ENCODE results near the gene CC2D2B.

DNA sequence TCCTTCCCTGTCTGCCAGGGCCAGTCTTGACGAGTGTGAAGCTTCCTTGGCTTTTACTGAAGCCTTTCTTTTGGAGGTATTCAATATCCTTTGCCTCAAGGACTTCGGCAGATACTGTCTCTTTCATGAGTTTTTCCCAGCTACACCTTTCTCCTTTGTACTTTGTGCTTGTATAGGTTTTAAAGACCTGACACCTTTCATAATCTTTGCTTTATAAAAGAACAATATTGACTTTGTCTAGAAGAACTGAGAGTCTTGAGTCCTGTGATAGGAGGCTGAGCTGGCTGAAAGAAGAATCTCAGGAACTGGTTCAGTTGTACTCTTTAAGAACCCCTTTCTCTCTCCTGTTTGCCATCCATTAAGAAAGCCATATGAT, 41.3 kb upstream of the CC2D2B start:
- TF ChIP-seq, protein P1, sequence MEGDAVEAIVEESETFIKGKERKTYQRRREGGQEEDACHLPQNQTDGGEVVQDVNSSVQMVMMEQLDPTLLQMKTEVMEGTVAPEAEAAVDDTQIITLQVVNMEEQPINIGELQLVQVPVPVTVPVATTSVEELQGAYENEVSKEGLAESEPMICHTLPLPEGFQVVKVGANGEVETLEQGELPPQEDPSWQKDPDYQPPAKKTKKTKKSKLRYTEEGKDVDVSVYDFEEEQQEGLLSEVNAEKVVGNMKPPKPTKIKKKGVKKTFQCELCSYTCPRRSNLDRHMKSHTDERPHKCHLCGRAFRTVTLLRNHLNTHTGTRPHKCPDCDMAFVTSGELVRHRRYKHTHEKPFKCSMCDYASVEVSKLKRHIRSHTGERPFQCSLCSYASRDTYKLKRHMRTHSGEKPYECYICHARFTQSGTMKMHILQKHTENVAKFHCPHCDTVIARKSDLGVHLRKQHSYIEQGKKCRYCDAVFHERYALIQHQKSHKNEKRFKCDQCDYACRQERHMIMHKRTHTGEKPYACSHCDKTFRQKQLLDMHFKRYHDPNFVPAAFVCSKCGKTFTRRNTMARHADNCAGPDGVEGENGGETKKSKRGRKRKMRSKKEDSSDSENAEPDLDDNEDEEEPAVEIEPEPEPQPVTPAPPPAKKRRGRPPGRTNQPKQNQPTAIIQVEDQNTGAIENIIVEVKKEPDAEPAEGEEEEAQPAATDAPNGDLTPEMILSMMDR (IDR thresholded peaks at IDR 0.05), result no peak
- TF ChIP-seq POLR2A (IDR thresholded peaks at IDR 0.05), result no peak

Data from breast epithelium (tissue), 3 donors.